GM19468 (cell line): ENCODE results near the gene SAP130.

Source experiments
- ATAC-seq: cut with Tn5 transposase; IDR thresholded peaks from one replicate; pipeline ENCODE4 v1.9.1; 2021; ENCODE audit warnings: mild to moderate bottlenecking, moderate library complexity, moderate number of reproducible peaks; ENCODE audit not compliant: unreplicated experiment; ENCODE audit errors: extremely low read depth

SAP130 gene

GRCh38 chr2:128027278-128027800 is 520 bp downstream of the SAP130 start:
- peak; percentile 71 for ATAC-seq

DNA sequence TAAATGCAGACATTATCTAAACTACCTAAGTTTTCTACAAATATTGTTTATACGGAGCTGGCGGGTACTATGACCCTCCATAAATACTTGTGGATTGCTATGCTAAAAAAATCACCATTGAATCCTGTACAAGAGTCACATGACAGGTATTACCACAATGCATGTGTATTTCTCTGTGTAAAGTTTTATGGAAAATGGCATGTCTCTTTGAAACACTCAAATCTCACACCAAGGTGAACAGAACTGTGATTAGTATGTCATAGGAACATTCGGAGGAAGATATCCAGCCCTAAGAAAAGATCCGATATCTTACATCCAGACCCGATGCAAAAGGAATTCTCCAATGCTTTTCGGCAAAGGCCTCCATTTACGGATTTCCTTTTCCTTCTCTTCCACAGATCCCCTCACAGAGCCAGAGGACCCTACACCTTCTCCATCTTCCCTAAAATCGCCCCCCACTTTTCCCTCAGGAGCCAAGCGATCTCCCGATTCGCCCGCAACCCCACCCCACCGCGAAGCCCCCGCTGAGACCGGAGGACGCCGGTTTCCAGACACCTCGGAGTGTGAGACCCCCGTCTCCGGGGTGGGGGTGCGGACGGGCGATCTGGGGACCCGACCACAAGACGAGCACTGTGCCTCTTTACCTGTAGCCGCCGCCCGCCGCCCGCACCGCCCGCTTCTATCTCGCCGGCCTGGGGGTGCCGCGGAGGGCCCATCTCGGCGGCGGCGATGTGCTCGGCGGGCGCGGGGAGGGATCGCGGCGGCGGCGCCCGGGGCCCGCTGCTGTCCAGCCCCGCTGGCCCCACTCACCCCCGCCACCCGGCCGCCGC is 1.2 kb downstream of the SAP130 start:
- ATAC-seq: no peak

DNA sequence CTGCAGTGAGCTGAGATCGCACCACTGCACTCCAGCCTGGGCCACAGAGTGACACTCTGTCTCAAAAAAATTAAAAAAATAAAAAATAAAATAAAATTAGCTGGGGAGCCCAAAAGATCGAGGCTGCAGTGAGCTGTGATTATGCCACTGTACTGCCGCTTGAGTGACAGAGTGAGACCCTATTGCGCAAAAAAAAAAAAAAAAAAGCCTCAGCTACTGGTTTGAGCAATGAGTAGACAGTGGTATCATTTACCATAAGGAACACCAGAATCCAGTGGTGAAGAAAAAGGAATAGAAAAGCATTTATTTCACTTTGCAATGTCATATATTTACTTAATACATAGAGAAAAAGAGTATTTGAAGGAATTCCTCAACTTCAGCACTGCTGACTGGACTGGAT is 3.0 kb downstream of the SAP130 start:
- ATAC-seq: no peak

- ATAC-seq: no peak
Measured at GRCh38 chr2:128017561-128017960, 10.3 kb downstream of the SAP130 start.

DNA sequence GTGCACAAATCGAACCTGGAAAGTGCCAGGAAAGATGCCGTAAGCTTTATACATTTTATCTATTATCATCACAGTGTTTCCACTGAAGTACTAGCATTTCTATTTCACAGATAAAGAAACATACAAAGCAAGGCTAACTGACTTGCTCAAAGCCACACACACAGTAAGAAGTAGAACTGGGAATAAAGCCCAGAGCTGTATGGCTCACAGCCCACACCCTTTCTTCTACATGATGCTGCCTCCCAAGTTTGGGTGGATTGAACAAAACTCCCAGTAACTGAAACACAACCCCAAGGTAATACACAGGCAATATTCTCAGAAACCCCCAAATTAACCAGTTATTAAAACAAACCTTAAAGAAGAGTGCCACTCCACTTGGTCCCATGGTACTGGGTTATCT is 11.2 kb downstream of the SAP130 start:
- ATAC-seq: no peak

GRCh38 chr2:128012698-128013097 is 15.2 kb downstream of the SAP130 start:
- no peak for ATAC-seq

DNA sequence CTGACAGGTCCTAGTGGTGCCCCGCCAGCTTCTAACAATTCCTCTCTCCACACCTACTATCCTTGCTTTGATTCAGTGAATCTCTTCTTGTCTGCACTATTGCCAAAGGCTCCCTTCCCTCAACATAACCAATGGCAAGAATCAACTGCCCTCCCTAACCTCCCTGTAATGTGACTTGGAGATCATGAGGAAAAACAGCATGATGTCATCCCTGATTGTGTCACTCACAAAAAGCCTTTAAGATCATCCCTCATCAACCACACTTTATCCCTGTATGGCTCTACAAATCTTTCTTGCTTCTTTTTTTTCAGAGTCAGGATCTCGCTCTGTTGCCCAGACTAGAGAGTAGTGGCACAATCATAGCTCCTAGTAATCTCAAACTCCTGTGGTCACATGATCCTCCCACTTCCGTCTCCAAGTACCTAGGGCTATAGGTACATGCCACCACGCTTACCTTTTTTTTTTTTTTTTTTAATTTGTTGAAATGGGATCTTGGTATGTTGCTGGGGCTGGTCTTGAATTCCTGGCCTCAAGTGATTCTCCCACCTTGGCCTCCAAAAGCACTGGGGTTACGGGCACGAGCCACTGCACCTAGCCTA is 19.7 kb downstream of the SAP130 start:
- no peak for ATAC-seq

DNA sequence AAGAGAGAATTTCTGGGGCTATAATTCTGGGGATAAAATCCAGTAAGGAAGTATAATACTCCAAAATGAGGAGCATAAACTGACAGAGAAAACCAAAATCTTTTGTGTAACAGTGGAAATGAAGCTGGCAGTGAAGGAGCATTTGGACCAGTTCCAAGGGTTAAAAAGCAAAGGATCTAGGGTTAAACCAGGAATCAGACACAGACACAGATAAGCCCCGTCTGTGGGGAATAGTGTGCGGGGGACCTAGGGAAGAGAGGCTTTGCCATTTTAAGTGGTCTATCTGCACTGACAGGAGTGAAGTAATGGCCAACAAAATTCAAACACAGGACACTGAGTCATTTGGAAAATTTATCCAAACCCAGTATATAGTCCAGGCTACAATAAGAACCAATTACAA is 23.4 kb downstream of the SAP130 start:
- no peak for ATAC-seq

GRCh38 chr2:128003463-128003862 is 24.4 kb downstream of the SAP130 start:
- ATAC-seq: no peak

DNA sequence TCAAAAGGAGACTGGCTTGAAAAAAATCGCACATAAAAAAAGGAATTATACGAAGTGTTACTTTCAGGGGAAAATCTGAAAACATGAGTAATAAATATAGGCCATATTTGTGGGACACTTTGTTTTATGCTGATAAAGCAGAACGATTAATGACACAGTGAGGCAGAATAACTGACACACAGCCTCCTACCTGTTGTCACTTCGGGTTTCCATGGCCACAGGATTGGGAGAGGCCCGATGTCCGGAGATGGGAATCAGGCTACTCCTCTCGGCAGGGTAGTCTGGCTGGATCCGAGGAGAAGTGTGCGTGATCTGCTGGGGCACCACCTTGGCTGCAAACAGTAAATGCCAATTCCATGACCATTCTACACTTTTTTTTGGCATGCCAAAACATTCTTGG is 31.7 kb downstream of the SAP130 start:
- no peak for ATAC-seq

DNA sequence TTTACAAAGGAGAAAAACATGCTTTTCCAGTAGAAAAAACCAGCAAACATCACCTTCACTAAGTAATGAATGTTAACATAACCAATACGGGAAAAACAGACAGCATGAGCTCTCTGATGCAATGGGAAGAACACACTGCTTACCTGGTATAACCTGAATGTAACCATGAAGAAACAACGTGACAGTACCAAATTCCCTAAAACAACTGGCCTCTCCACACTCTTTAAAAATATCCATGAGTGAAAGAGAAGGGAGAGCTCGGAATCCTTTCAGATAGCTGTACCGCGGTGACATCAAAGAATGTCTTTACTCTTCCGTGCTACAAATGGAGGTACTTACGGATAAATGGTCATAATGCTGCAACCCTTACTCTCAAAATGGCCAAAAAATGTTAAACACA is 32.1 kb downstream of the SAP130 start:
- no peak for ATAC-seq

DNA sequence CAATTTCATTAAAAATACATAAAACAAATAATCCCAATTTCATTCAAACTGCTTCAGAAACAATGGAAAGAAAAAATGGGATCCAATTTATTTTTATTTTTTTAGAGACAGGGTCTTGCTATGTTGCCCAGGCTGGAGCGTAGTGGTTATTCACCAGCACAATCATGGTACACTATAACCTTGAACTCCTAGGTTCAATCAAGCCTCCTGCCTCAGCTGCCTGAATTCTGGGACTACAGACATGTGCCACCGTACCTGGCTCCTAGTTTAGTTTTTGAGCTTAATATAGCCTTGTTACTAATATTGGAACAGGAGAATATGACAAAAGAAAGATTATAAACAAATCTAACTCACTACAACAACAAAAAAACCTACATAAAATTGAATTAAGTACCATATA is 34.2 kb downstream of the SAP130 start:
- ATAC-seq: no peak

GRCh38 chr2:127991742-127992141 is 36.1 kb downstream of the SAP130 start:
- no peak for ATAC-seq

GRCh38 chr2:127986548-127987079 is 41.2 kb downstream of the SAP130 start:
- ATAC-seq: no peak

DNA sequence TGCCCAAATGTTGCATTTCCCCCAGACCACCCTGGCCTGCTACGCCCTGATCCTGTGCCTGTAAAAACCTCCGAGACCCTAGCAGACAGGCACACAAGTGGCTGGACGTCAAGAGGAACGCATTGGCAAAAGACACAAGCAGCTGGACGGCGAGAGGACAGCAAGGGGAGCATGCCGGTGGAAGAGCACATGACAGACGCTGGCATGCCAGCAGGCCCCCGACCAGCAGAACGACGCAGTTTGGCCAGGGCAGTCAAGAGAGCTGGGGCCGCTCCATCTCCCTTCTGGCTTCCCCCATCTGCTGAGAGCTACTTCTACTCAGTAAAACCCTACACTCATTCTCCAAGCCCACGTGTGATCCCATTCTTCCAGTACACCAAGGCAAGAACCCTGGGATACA is 42.1 kb downstream of the SAP130 start:
- ATAC-seq: no peak

GRCh38 chr2:127985026-127985734 is 42.7 kb downstream of the SAP130 start:
- no peak for ATAC-seq

GRCh38 chr2:127984551-127984950 is 43.3 kb downstream of the SAP130 start:
- no peak for ATAC-seq

DNA sequence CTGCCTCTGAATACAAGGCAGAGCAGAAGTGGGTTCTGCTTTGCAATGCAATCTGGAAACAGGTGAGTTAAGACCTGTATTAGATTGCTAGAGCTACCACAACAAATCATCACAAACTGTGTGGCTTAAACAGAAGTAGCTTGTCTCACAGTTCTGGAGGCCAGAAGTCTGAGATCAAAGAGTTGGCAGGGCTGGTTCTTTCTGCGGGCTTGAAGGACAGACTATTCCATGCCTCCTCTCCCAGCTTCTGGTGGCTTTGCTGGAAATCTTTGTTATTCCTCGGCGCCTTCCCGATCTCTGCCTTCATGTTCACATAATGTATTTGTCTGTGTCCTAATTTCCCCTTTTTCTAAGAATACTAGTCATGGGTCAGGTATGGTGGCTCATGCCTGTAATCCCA is 58.4 kb downstream of the SAP130 start:
- no peak for ATAC-seq

GRCh38 chr2:127968610-127969339 is 59.1 kb downstream of the SAP130 start:
- ATAC-seq: no peak

GRCh38 chr2:127961729-127962128 is 66.1 kb downstream of the SAP130 start:
- no peak for ATAC-seq
